Keratinocyte (primary cell): ENCODE results near the gene ZNF234. TPM values are rescaled to one million over a fixed set of nuclear protein-coding genes. Genes with fewer than 3 reads are reported as not detected.
"Not testable (repeated sequence)": the region's sequence is repeated elsewhere in the genome, so short reads cannot be mapped to it uniquely, and the experiment has no call there.

Experiments used
- DNase-seq: peaks from one replicate; pipeline ENCODE4 v3.0.0-alpha.2; 2011; ENCODE audit warnings: low read depth, missing footprints, low spot score
- FAIRE-seq: peaks from 2 replicates; lab custom pipeline; 2011; peaks lifted over from hg19 to GRCh38; lab: Jason Lieb, UNC
- H2AFZ ChIP-seq: 2 replicates; pipeline ENCODE4 v1.6.0; 2012; ENCODE audit warnings: low read length, control low read depth, inconsistent platforms; ENCODE audit not compliant: control insufficient read depth
- H3K27ac ChIP-seq: 2 replicates; pipeline ENCODE4 v1.5.1; 2011; ENCODE audit warnings: low read length; ENCODE audit not compliant: control insufficient read depth, insufficient read depth
- H3K27me3 ChIP-seq: 3 replicates; pipeline ENCODE4 v1.6.0; 2011; ENCODE audit warnings: low read length; ENCODE audit not compliant: control insufficient read depth, insufficient read depth; ENCODE audit errors: extremely low read depth
- H3K36me3 ChIP-seq, 2 experiments: 2 replicates in 1 of 2; 3 replicates in 1 of 2; pipeline ENCODE4 v1.5.1; 2011; ENCODE audit warnings: low read length in 2 of 2, mild to moderate bottlenecking in 1 of 2; ENCODE audit not compliant: control insufficient read depth in 2 of 2, insufficient read depth in 2 of 2; ENCODE audit errors: extremely low read depth in 1 of 2
- H3K4me1 ChIP-seq: 3 replicates; pipeline ENCODE4 v1.5.1; 2011; ENCODE audit warnings: low read length; ENCODE audit not compliant: control insufficient read depth, insufficient read depth; ENCODE audit errors: extremely low read depth
- H3K4me2 ChIP-seq: 3 replicates; pipeline ENCODE4 v1.6.0; 2011; ENCODE audit warnings: low read depth, low read length; ENCODE audit not compliant: control insufficient read depth, insufficient read depth; ENCODE audit errors: extremely low read depth
- H3K4me3 ChIP-seq, 3 experiments: fragments of 200-600 bp in 1 of 3; sonication (generic) in 1 of 3; 2 replicates in 2 of 3; 3 replicates in 1 of 3; pipeline ENCODE4 v1.5.1; 2011 to 2016; ENCODE audit warnings: low read length in 3 of 3, mild to moderate bottlenecking in 3 of 3, control low read depth in 2 of 3, inconsistent platforms in 1 of 3, low read depth in 1 of 3, mixed read lengths in 1 of 3, mixed run types in 1 of 3, moderate library complexity in 1 of 3; ENCODE audit not compliant: control insufficient read depth in 2 of 3, insufficient read depth in 2 of 3; ENCODE audit errors: extremely low read depth in 1 of 3
- H3K79me2 ChIP-seq: 2 replicates; pipeline ENCODE4 v1.6.0; 2012; ENCODE audit warnings: low read length; ENCODE audit not compliant: control insufficient read depth, insufficient read depth
- H3K9ac ChIP-seq: 3 replicates; pipeline ENCODE4 v1.6.0; 2011; ENCODE audit warnings: low read length; ENCODE audit not compliant: control insufficient read depth, insufficient read depth; ENCODE audit errors: extremely low read depth
- H3K9me1 ChIP-seq: 3 replicates; pipeline ENCODE4 v1.6.0; 2011; ENCODE audit warnings: low read length; ENCODE audit not compliant: control insufficient read depth, insufficient read depth; ENCODE audit errors: extremely low read depth
- H3K9me3 ChIP-seq: 2 replicates; pipeline ENCODE4 v1.5.1; 2012; ENCODE audit warnings: low read depth, low read length; ENCODE audit not compliant: control insufficient read depth
- H4K20me1 ChIP-seq: 3 replicates; pipeline ENCODE4 v1.6.0; 2011; ENCODE audit warnings: low read length; ENCODE audit not compliant: control insufficient read depth, insufficient read depth; ENCODE audit errors: extremely low read depth
- EZH2 ChIP-seq: IDR thresholded peaks from one replicate; pipeline ENCODE4 v1.6.1; 2012; ENCODE audit warnings: inconsistent platforms, mild to moderate bottlenecking, low read length, moderate library complexity
- dilution Hi-C: fragments of 300-500 bp; cut with MboI; formaldehyde crosslinking; loops from one replicate; pipeline ENCODE4 v1.7.0; 2020; ENCODE audit warnings: low sequenced_read_pairs; ENCODE audit not compliant: extremely low pct_ligation_motif_present
- polyA plus RNA-seq, 5 experiments: library from polyadenylated mRNA; depleted of rRNA in 3 of 5; stranded (reverse) in 3 of 5; stranded (forward) in 1 of 5; unstranded in 1 of 5; fragments of >200 nt; gene quantifications; 1 replicate in 1 of 5; 2 replicates in 3 of 5; 3 replicates in 1 of 5; pipeline versions ENCODE4 v1.2.1 to v1.2.3, GENCODE V29; 2011 to 2012; ENCODE audit warnings: missing spikeins in 2 of 5, low read depth in 1 of 5, low replicate concordance in 1 of 5
- TF ChIP-seq, protein P1 (sequence below), 3 experiments: IDR thresholded peaks in 1 of 3; conservative IDR thresholded peaks in 1 of 3; optimal IDR thresholded peaks in 1 of 3; 2 replicates in 2 of 3; 3 replicates in 1 of 3; pipeline versions ENCODE3 to v1.5.1; 2011; ENCODE audit warnings: low read length in 3 of 3, mild to moderate bottlenecking in 3 of 3, moderate library complexity in 2 of 3, control low read depth in 1 of 3, inconsistent platforms in 1 of 3; ENCODE audit not compliant: insufficient read depth in 2 of 3; ENCODE audit errors: extremely low read depth in 1 of 3

The ZNF234 gene
- polyA plus RNA-seq, 1 donor (not counting 4 experiments of a cell fraction or from before 2014, with no cell fraction given) = 4.4 TPM

- H3K79me2 ChIP-seq = no peaks in the 10 kb centered on the region
- no peaks in the 10 kb centered on the region for H3K9me3 ChIP-seq
- peak overlapping the region; percentile 79 for H3K9ac ChIP-seq
- no peaks in the 10 kb centered on the region for H3K9me1 ChIP-seq
- DNase-seq (no peak), FAIRE-seq (no peak)
- peaks cover 0 to 8% of the 10 kb centered on the region in 2 experiments for H3K36me3 ChIP-seq
- peak overlapping the region; percentile 76 to 99 (median 98) for H3K4me3 ChIP-seq
- peak overlapping the region; percentile 91 for H3K4me2 ChIP-seq
- H3K27ac ChIP-seq = peak overlapping the region; percentile 57
- H3K27me3 ChIP-seq = no peaks in the 10 kb centered on the region
- dilution Hi-C loops = no loop called here
- no peaks in the 10 kb centered on the region for H3K4me1 ChIP-seq
- H2AFZ ChIP-seq = peak overlapping the region; percentile 100
- TF ChIP-seq EZH2 = no peak
- TF ChIP-seq, protein P1, sequence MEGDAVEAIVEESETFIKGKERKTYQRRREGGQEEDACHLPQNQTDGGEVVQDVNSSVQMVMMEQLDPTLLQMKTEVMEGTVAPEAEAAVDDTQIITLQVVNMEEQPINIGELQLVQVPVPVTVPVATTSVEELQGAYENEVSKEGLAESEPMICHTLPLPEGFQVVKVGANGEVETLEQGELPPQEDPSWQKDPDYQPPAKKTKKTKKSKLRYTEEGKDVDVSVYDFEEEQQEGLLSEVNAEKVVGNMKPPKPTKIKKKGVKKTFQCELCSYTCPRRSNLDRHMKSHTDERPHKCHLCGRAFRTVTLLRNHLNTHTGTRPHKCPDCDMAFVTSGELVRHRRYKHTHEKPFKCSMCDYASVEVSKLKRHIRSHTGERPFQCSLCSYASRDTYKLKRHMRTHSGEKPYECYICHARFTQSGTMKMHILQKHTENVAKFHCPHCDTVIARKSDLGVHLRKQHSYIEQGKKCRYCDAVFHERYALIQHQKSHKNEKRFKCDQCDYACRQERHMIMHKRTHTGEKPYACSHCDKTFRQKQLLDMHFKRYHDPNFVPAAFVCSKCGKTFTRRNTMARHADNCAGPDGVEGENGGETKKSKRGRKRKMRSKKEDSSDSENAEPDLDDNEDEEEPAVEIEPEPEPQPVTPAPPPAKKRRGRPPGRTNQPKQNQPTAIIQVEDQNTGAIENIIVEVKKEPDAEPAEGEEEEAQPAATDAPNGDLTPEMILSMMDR (optimal IDR thresholded peaks at IDR 0.05 in 1 of 3, IDR thresholded peaks at IDR 0.05 in 1 of 3, conservative IDR thresholded peaks at IDR 0.05 in 1 of 3; ENCODE audit: extremely low read depth in 1 of 3, insufficient read depth in 2 of 3, low read length in 3 of 3) = no peak
- H4K20me1 ChIP-seq = no peaks in the 10 kb centered on the region
Observed at GRCh38 chr19:44113784-44114390, 27.5 kb upstream of the ZNF234 start.

DNA sequence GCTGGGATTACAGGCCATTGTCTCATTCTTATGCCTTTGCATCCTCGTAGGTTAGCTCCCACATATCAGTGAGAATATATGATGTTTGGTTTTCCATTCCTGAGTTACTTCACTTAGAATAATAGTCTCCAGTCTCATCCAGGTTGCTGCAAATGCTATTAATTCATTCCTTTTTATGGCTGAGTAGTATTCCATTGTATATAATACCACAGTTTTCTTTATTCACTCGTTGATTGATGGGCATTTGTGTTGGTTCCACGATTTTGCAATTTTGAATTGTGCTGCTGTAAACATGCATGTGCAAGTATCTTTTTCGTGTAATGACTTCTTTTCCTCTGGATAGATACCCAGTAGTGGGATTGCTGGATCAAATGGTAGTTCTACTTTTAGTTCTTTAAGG, 20.2 kb upstream of the ZNF234 start:
- H4K20me1 ChIP-seq, H3K9me1 ChIP-seq, DNase-seq, H3K79me2 ChIP-seq, H3K4me3 ChIP-seq, H3K4me1 ChIP-seq, H3K9me3 ChIP-seq, H2AFZ ChIP-seq, H3K4me2 ChIP-seq, dilution Hi-C loops, H3K27me3 ChIP-seq, FAIRE-seq, H3K9ac ChIP-seq, H3K27ac ChIP-seq: not testable (repeated sequence)
- H3K36me3 ChIP-seq = peaks cover 2 to 10% of the 10 kb centered on the region in 2 experiments

- dilution Hi-C loops = no loop called here
- no peak for TF ChIP-seq EZH2
- TF ChIP-seq, protein P1 (optimal IDR thresholded peaks at IDR 0.05 in 1 of 3, IDR thresholded peaks at IDR 0.05 in 1 of 3, conservative IDR thresholded peaks at IDR 0.05 in 1 of 3; ENCODE audit: extremely low read depth in 1 of 3, insufficient read depth in 2 of 3, low read length in 3 of 3) = no peak
- Histone ChIP-seq H3K4me3 (no peak overlapping the region), H3K9ac (no peak overlapping the region), H3K27me3 (no peaks in the 10 kb centered on the region), H3K4me1 (no peaks in the 10 kb centered on the region), H4K20me1 (no peaks in the 10 kb centered on the region), H3K27ac (no peak overlapping the region), H3K9me3 (peaks cover 1% of the 10 kb centered on the region), H3K36me3 (peaks cover 5 to 6% of the 10 kb centered on the region in 2 experiments), H3K79me2 (no peaks in the 10 kb centered on the region), H3K4me2 (no peak overlapping the region), H2AFZ (no peak overlapping the region), H3K9me1 (no peaks in the 10 kb centered on the region)
- no peak for DNase-seq
- no peak for FAIRE-seq
Observed at GRCh38 chr19:44131955-44132354, 9.4 kb upstream of the ZNF234 start.
